Dedifferentiated amniotic fluid mesenchymal stem cell (primary cell): ENCODE data around the gene MED12L.

Experiments
- DNase-seq: peaks from one replicate; pipeline ENCODE4 v3.0.0-alpha.2; 2016; ENCODE audit errors: extremely low spot score

The MED12L gene

GRCh38 chr3:151322511-151322910, 237.0 kb downstream of the MED12L start:
- no peak for DNase-seq

DNA sequence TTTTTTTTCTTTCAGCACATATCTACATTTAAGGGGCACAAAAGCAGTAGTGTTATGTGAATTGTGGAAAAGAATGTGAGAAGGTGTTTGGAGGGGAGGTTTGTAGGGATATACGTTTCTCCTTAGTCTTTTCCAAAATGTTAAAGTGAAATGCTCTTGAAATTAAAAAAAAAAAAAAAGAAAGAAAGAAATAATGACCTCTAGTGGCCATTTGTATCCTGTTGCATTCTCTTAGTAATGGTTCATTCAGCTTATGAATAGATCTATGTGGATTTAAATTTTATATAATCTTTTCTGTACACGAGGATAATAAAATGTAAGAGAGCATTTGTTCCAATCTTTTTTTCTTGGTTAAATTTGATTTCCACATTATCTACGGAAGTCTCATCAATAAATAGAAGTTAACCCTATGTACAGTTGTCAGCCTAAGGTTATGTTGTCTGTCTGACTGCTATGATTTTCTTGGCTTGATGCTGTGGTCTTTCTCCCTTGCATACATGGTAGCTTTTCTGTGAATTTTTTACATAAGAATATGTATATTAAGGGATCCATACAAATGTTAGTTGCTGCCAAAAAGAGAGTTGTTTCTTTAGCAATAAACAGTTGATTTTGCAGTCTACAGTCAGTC, 242.2 kb downstream of the MED12L start:
- DNase-seq: peak; percentile 43

DNA sequence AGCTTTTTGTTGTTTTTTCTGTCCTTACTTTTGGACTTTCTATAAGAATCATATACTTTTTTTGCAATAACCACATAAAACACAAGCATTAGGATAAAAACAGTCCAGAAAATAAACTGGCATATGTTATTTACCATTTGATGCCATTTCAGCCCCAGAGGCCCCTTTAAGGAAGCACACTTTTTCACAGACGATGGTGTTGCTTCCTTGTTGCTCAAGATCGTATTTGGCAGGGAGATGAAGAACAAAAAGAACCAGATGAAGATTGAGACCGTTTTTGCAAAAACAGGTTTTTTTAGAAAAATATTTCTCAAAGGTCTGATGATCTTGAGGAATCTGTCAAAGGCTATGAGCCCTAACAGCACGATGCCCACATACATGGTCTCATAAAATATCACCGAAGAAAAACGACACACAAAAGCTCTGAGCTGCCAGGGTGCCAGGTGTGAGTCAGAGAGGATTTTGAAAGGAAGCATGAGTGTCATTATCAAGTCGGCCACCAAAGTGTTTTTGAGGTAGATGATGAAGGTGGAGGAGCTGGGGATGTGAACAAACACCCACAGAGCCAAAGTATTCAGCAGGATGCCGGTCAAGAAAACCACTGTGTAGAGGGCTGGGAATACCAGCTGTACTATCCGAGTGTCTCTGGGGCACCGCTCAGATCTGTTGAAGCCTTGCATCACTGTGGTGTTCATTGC, 243.0 kb downstream of the MED12L start:
- no peak for DNase-seq

DNA sequence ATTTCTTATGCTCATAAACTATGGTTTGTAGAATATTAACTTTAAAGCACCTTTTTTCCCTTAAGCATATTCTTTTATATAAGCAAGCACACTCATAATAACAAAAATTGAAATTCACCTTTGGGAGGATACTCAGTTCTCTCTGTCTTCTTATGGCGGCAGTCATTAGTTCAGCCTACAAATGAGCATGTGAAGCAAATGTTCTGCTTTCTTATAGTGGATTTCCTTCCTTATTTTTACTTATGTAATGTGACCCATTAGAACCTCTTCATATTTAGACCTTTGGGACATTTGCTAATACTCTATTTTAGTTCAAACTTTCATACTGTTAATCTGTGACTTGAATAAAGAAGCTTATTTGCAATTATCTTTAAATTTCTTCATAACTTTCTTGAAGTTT, 243.9 kb downstream of the MED12L start, which contains the start of gene P2RY13:
P2RY13 (minus strand) TSS at position 187 of the 400 bp plus-strand sequence; CDS start at position 166, 21 bp downstream.
- no peak for DNase-seq

DNA sequence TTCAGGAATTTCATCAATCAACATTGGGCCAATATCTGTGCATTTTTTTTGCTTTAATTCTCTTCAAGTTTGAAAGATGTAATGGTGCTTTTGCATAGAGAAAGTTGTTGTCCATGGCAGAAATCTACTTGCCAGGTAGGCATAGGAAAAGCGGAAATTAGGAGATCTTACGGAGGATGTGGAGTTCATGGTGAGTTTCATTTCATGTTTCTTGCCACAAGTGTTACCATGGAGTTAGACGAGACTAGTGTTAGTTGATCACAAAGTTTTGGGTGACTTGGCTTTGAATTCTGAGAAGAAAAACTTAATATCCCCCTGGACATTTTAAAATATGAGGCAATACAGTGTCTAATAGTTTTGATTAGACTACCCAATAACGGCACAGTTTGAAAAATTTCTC, 244.9 kb downstream of the MED12L start:
- DNase-seq: no peak

DNA sequence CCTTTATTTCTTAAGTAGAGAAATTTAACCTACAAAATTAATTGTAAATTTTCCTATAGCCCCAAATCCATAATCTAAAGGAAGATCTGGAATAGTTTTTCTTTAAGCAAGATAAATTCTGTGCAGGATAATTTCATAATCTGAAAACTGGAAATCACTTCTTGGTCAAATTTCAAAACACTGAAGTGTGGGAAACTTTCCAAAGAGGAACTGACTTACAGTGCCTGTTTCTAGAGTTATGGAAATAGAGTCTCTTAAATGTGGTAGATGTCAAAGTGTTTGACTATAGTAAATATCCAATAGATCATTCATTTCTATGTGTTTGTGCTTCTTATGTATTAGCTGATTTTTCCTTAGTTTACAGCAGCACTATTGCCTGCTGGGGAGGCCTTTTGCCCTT, 245.4 kb downstream of the MED12L start:
- no peak for DNase-seq

DNA sequence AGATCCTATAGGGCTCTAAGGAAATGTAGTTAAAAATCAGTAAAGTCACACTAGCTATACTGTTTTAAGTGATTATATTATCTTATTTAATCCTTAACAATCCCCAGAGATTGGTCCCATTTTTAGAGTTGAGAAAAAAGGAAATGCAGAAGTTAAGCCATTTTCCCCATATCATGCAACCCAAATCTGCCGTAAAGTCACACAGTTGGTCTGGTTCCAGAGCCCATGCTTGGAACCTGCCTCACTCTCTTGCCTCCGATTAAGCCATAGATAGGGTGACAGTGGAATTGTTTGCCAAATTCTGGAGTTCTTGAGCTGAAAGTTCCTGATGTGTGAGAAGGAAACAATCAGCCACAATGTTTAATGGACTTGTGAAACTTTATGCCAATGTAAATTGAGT, 246.2 kb downstream of the MED12L start:
- no peak for DNase-seq

GRCh38 chr3:151345859-151346258, 260.4 kb downstream of the MED12L start:
- peak; percentile 73 for DNase-seq

- DNase-seq: no peak
These were observed 260.8 kb downstream of the MED12L start for GRCh38 chr3:151346292-151346691.

DNA sequence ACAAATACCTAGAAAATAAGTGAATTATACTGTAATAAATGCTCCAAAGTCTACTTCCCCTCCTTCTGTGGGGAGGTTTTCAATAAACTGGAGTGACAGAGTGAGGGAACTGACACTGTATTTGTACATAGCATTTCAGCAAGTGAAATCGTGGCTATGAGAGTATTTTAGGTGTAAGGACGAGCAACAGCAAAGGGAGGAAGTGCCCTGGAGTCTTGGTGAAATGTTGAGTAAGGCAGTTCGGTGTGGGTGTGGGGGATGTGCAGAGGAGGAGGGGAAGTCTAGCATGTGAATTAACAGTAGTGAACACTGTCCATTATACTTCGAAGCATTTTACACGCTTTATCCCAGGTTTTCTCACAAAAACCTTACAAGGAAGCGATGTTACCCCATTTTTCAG, 262.0 kb downstream of the MED12L start:
- DNase-seq: no peak

DNA sequence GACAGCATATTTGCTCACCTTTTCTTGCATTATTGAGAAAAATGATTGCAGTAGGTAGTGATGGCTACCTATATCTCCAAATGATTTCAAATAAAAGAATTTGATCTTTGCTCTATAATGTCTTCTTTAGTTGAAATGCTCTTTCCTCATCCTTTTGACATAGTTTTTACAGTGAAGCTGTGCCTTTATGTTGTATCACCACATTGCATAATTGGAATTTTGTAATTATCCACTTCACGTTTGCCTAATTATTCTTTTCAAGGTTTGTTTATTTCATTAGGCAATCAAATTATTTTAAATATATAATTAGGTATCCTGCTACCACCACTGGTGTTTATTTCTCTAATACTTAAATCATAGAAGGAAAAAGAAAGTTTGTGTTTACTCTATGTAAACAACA, 265.2 kb downstream of the MED12L start:
- DNase-seq: no peak

GRCh38 chr3:151351219-151351618, 265.8 kb downstream of the MED12L start:
- no peak for DNase-seq

DNA sequence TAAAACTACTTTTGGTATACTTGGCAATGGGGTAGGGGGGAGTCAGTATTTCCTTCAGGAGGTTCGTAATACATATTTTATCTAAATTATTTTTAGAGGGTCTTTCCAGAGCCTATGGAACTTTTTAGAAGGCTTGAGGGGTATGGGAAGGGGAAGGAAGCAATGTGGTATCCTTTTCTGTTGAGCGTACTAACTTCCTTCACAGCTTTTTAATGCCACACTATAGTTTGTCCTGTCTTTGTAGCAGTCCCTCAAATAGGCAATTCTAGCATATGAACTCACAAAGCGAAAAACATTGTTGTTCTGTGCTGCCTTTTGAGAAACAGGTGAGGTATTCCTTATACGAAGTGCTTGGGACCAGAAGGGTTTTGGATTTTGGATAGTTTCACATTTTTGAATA, 266.2 kb downstream of the MED12L start:
- DNase-seq: no peak

- DNase-seq: no peak
These were observed 271.5 kb downstream of the MED12L start for GRCh38 chr3:151356794-151357462.

GRCh38 chr3:151357463-151357850, 272.0 kb downstream of the MED12L start:
- DNase-seq: no peak

- DNase-seq: no peak
These were observed 277.3 kb downstream of the MED12L start for GRCh38 chr3:151362751-151363174.

DNA sequence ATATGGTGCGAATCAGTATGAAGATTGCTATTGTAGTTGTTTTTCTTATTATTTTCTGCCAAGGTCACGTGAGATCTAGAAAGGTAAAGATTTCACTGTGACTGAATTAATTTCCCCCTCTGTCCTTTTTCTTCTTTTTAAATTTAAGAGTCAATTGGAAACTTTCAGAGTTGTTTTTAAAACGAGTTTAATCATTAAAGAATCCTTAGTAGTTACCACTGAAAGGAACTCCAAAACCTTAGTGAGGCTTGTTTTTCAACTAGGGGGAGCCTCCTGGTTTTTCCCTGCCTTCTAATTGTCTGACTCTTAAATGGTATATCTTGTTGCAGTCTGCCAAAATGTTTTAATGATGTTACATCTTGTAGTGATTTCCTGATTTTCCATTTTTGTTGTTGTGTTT, 281.5 kb downstream of the MED12L start:
- no peak for DNase-seq

DNA sequence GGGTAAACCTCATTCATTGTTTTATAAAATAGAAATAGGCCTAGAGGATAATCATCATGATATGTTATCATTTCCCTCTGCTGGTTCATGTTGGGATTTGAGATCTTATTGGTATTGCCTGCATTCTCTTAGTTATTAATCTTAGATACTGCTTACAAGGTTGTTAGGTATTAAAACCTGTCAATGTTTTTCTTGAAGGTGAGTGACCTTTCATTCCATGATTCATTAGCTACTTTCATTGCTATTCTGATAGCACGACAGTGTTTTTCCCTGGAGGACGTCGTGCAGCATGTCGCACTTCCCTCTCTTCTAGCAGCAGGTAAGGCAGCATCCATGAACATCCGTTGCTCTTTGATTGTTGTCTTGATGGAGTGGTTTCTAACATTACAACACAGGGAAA, 282.0 kb downstream of the MED12L start:
- no peak for DNase-seq

DNA sequence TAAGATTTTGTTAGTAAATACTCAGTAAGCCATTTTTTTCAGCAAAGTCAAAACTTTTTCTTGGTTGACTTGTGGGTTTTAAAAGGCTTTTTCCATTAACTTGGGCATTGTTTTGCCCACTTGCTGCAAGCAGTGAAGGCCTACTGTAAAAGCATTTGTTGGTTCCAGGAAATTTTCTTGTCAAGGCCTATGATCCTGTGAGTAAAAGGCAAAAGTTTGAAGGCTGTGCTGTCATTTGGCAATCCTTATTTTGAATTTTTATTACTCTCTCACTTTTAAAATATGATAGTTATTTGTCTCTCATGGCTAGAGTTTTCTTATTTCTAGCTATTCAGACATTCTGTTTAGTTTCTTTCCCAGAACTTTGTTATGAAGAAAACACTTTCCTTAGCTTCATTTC, 286.1 kb downstream of the MED12L start:
- no peak for DNase-seq

GRCh38 chr3:151372063-151372820, 286.8 kb downstream of the MED12L start:
- no peak for DNase-seq

- DNase-seq: no peak
These were observed 292.4 kb downstream of the MED12L start for GRCh38 chr3:151377768-151378385.
